ENCODE results near the gene PTGIS. TPM values are rescaled to one million over a fixed set of nuclear protein-coding genes. Genes with fewer than 3 reads are reported as not detected.

The PTGIS gene
- total RNA-seq, 1 experiment from 2014 or later, result 20.0 TPM

DNA sequence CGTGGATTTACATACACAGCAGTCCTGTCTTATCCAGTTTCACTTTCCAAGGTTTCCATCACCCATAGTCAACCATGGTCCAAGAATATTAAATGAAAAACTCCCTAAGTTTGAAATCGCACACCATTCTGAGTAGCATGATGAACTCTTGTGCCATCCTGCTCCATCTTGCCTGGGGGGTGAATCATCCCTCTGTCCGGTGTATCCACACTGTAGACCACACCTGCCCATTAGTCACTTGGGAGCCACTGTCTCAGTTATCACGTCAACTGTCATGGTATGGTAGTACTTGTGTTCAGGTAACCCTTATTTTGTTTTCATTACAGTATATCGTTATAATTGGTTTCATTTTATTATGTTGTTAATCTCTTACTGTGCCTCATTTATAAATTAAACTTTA, 38.5 kb downstream of the PTGIS start:
- Histone ChIP-seq H4K5ac (ENCODE audit: insufficient read length, low read depth, low read length) (no peak overlapping the region), H4K8ac (replicated peaks; ENCODE audit: insufficient read length, low read depth, low read length) (no peak overlapping the region), H3K18ac (ENCODE audit: insufficient read length, low read depth, low read length) (no peak overlapping the region), H3K4me1 (ENCODE audit: insufficient read depth, low read length) (no peaks in the 10 kb centered on the region), H3K79me2 (ENCODE audit: insufficient read depth, low read length) (no peaks in the 10 kb centered on the region), H2BK120ac (ENCODE audit: low read depth, low read length, poor library complexity, severe bottlenecking) (no peak overlapping the region), H2BK5ac (ENCODE audit: insufficient read length, low read length) (no peak overlapping the region), H2AK5ac (ENCODE audit: insufficient read length, low read length) (no peak overlapping the region), H3K27me3 (ENCODE audit: insufficient read depth, low read length) (no peaks in the 10 kb centered on the region), H4K20me1 (ENCODE audit: control insufficient read depth, insufficient read depth, insufficient read length) (no peaks in the 10 kb centered on the region), H3K9me3 (ENCODE audit: control insufficient read depth, low read depth, low read length) (peaks cover 6% of the 10 kb centered on the region), H3K4me2 (ENCODE audit: insufficient read depth, insufficient read length, low read length) (no peak overlapping the region), H4K91ac (ENCODE audit: insufficient read length, low read depth, low read length) (no peak overlapping the region), H2BK12ac (ENCODE audit: insufficient read length, low read depth, low read length) (no peak overlapping the region), H3K79me1 (ENCODE audit: insufficient read depth, low read depth, low read length, poor library complexity, severe bottlenecking) (no peaks in the 10 kb centered on the region), H2BK20ac (ENCODE audit: low read depth, low read length, poor library complexity, severe bottlenecking) (no peak overlapping the region), H3T11ph (ENCODE audit: low read length) (no peak overlapping the region), H2AFZ (ENCODE audit: low read length) (no peak overlapping the region), H3K9ac (ENCODE audit: extremely low read depth, insufficient read length, low read length) (no peak overlapping the region), H2BK15ac (ENCODE audit: low read depth, low read length) (no peak overlapping the region), H3K4ac (ENCODE audit: low read depth, low read length) (no peak overlapping the region), H3K56ac (ENCODE audit: insufficient read length, low read depth, low read length) (no peak overlapping the region), H3K23me2 (ENCODE audit: insufficient read length, low read depth, low read length, poor library complexity, severe bottlenecking) (no peaks in the 10 kb centered on the region), H3K14ac (ENCODE audit: insufficient read depth, low read length) (no peak overlapping the region), H3K23ac (ENCODE audit: insufficient read length, low read depth, low read length) (no peak overlapping the region), H3K27ac (ENCODE audit: insufficient read length, low read depth, low read length) (no peak overlapping the region)
- Mint-ChIP-seq H3K4me3 (no peak overlapping the region), H3K27ac (no peak overlapping the region; a peak in 1 of 7 replicates), H3K4me1 (no peaks in the 10 kb centered on the region), H3K36me3 (ENCODE audit: insufficient read depth in 1 of 3, low read depth in 3 of 3) (peaks cover 12 to 30% (median 14%) of the 10 kb centered on the region in 3 experiments; a peak in 6 of 7 replicates), H3K27me3 (ENCODE audit: low read depth) (no peaks in the 10 kb centered on the region), H3K9me3 (peaks cover 0 to 5% of the 10 kb centered on the region in 2 experiments; a peak in 3 of 5 replicates)
- WGBS (ENCODE audit: extremely low coverage, insufficient read length, low lambda C conversion rate), result no CpG with 5 or more reads among the region's 5 CpGs
- TF ChIP-seq, protein P1, sequence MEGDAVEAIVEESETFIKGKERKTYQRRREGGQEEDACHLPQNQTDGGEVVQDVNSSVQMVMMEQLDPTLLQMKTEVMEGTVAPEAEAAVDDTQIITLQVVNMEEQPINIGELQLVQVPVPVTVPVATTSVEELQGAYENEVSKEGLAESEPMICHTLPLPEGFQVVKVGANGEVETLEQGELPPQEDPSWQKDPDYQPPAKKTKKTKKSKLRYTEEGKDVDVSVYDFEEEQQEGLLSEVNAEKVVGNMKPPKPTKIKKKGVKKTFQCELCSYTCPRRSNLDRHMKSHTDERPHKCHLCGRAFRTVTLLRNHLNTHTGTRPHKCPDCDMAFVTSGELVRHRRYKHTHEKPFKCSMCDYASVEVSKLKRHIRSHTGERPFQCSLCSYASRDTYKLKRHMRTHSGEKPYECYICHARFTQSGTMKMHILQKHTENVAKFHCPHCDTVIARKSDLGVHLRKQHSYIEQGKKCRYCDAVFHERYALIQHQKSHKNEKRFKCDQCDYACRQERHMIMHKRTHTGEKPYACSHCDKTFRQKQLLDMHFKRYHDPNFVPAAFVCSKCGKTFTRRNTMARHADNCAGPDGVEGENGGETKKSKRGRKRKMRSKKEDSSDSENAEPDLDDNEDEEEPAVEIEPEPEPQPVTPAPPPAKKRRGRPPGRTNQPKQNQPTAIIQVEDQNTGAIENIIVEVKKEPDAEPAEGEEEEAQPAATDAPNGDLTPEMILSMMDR (conservative IDR thresholded peaks at IDR 0.05), result no peak
- DNase-seq, result no peak

All from H9 (cell line).